ENCODE measurements around the gene POLQ.
"Not testable (repeated sequence)": the region's sequence is repeated elsewhere in the genome, so short reads cannot be mapped to it uniquely, and the experiment has no call there.

The POLQ gene

GRCh38 chr3:121411523-121411922, 134.3 kb downstream of the POLQ start:
- no peak for DNase-seq

- DNase-seq, result no peak
Measured at GRCh38 chr3:121405631-121406030, 140.2 kb downstream of the POLQ start.

- no peak for DNase-seq
Measured at GRCh38 chr3:121399820-121400219, 146.0 kb downstream of the POLQ start.

- not testable (repeated sequence) for DNase-seq
Measured at GRCh38 chr3:121398051-121398450, 147.7 kb downstream of the POLQ start.

GRCh38 chr3:121395967-121396366, 149.8 kb downstream of the POLQ start:
- DNase-seq, result not testable (repeated sequence)

- DNase-seq, result not testable (repeated sequence)
Measured at GRCh38 chr3:121388308-121388707, 157.5 kb downstream of the POLQ start.
